SK-N-SH (cell line): ENCODE results near the gene KCTD15. TPM values are rescaled to one million over a fixed set of nuclear protein-coding genes. Genes with fewer than 3 reads are reported as not detected.

Source experiments
- CTCF ChIA-PET: fragments of 300-600, 350-600 bp; formaldehyde crosslinking; extraction: SDS; loops from one replicate; lab custom pipeline; 2021; lab: Yijun Ruan, JAX
- POLR2A ChIA-PET: fragments of 350-600 bp; sonication (Branson Sonifier 250); formaldehyde crosslinking; extraction: SDS; loops from one replicate; lab custom pipeline; 2020; ENCODE audit warnings: antibody characterized with exemption, inconsistent platforms; lab: Yijun Ruan, JAX
- DNase-seq: peaks from one replicate; pipeline ENCODE4 v3.0.0; 2012
- H2AFZ ChIP-seq: fragments of 200-600 bp; sonication (generic); 2 replicates; pipeline ENCODE4 v1.8.1; 2016; ENCODE audit warnings: antibody characterized with exemption, mild to moderate bottlenecking, low read depth
- H3F3A ChIP-seq: fragments of 200-600 bp; sonication (generic); replicated peaks from 2 replicates; pipeline ENCODE3; 2016; ENCODE audit warnings: antibody characterized with exemption, mild to moderate bottlenecking; ENCODE audit not compliant: insufficient read depth
- H3K27ac ChIP-seq, 2 experiments: fragments of 200-500 bp in 1 of 2; fragments of 200-600 bp in 1 of 2; sonication (Bioruptor generic) in 1 of 2; sonication (generic), shearing (Covaris generic) in 1 of 2; 2 replicates each; pipeline versions ENCODE4 v1.5.1 to v1.6.1; 2014 to 2016; ENCODE audit warnings: low read depth in 2 of 2, inconsistent platforms in 1 of 2, low read length in 1 of 2, mild to moderate bottlenecking in 1 of 2, mixed read lengths in 1 of 2
- H3K27me3 ChIP-seq: fragments of 200-600 bp; sonication (generic), shearing (Covaris generic); 2 replicates; pipeline ENCODE4 v1.6.1; 2016; ENCODE audit warnings: mixed run types; ENCODE audit not compliant: insufficient read depth
- H3K36me3 ChIP-seq, 2 experiments: fragments of 200-500 bp in 1 of 2; fragments of 200-600 bp in 1 of 2; sonication (Bioruptor generic) in 1 of 2; sonication (generic) in 1 of 2; replicated peaks in 1 of 2; 2 replicates each; pipeline versions ENCODE3 to v1.5.1; 2014 to 2016; ENCODE audit warnings: low read length in 1 of 2, mild to moderate bottlenecking in 1 of 2; ENCODE audit not compliant: insufficient read depth in 2 of 2, control insufficient read depth in 1 of 2
- H3K4me1 ChIP-seq, 2 experiments: fragments of 200-500 bp in 1 of 2; fragments of 200-600 bp in 1 of 2; sonication (Bioruptor generic) in 1 of 2; sonication (generic), shearing (Covaris generic) in 1 of 2; 2 replicates each; pipeline versions ENCODE4 v1.5.1 to v1.6.1; 2014 to 2016; ENCODE audit warnings: low read depth in 1 of 2, low read length in 1 of 2, mixed run types in 1 of 2; ENCODE audit not compliant: insufficient read depth in 2 of 2, control insufficient read depth in 1 of 2
- H3K4me2 ChIP-seq: fragments of 200-600 bp; sonication (generic), shearing (Covaris generic); 2 replicates; pipeline ENCODE4 v1.6.1; 2017; ENCODE audit warnings: mixed run types
- H3K4me3 ChIP-seq, 2 experiments: fragments of 200-500 bp in 1 of 2; fragments of 200-600 bp in 1 of 2; sonication (Bioruptor generic) in 1 of 2; sonication (generic), shearing (Covaris generic) in 1 of 2; 2 replicates each; pipeline versions ENCODE4 v1.5.1 to v1.8.1; 2014 to 2016; ENCODE audit warnings: low read depth in 2 of 2, inconsistent platforms in 1 of 2, low read length in 1 of 2, mild to moderate bottlenecking in 1 of 2, mixed read lengths in 1 of 2, moderate library complexity in 1 of 2
- H3K79me2 ChIP-seq: fragments of 200-600 bp; sonication (generic); 2 replicates; pipeline ENCODE4 v1.8.1; 2017; ENCODE audit warnings: mild to moderate bottlenecking; ENCODE audit not compliant: insufficient read depth
- H3K9ac ChIP-seq: fragments of 200-600 bp; sonication (generic); 2 replicates; pipeline ENCODE4 v1.6.1; 2017; ENCODE audit warnings: mixed run types
- H3K9me2 ChIP-seq: fragments of 200-600 bp; sonication (generic); 2 replicates; pipeline ENCODE4 v1.6.1; 2017; ENCODE audit warnings: mixed run types
- H3K9me3 ChIP-seq: fragments of 200-600 bp; sonication (generic); 2 replicates; pipeline ENCODE4 v1.6.1; 2017; ENCODE audit warnings: mixed run types, mild to moderate bottlenecking, moderate library complexity
- H4K20me1 ChIP-seq: fragments of 200-600 bp; sonication (generic); 2 replicates; pipeline ENCODE4 v1.6.1; 2017; ENCODE audit warnings: mild to moderate bottlenecking, mixed run types; ENCODE audit not compliant: insufficient read depth
- CHD2 ChIP-seq: fragments of 150-350 bp; IDR thresholded peaks from 2 replicates; pipeline ENCODE4 v1.6.1; 2018; ENCODE audit warnings: low read length; ENCODE audit not compliant: partially characterized antibody
- EP300 ChIP-seq, 2 experiments: IDR thresholded peaks; 2 replicates each; pipeline versions ENCODE4 v1.4.0 to v1.6.1; 2012; ENCODE audit warnings: borderline replicate concordance in 1 of 2, low read depth in 1 of 2, low read length in 1 of 2
- GABPA ChIP-seq: IDR thresholded peaks from 2 replicates; pipeline ENCODE4 v1.4.0; 2012; ENCODE audit warnings: low read depth, mild to moderate bottlenecking
- JUND ChIP-seq: IDR thresholded peaks from 2 replicates; pipeline ENCODE4 v1.4.0; 2012
- MEF2A ChIP-seq: IDR thresholded peaks from 2 replicates; pipeline ENCODE4 v1.4.0; 2012; ENCODE audit warnings: low read depth, borderline replicate concordance
- MXI1 ChIP-seq: IDR thresholded peaks from 2 replicates; pipeline ENCODE4 v1.6.1; 2012; ENCODE audit warnings: mild to moderate bottlenecking, low read depth, low read length, improper control_type of control experiment
- NRF1 ChIP-seq: IDR thresholded peaks from 2 replicates; pipeline ENCODE4 v1.6.1; 2012; ENCODE audit warnings: low read depth, mild to moderate bottlenecking, low read length
- RCOR1 ChIP-seq: fragments of 150-350 bp; IDR thresholded peaks from 2 replicates; pipeline ENCODE4 v1.6.1; 2017; ENCODE audit warnings: antibody characterized with exemption, low read length
- SMC3 ChIP-seq: IDR thresholded peaks from 2 replicates; pipeline ENCODE4 v1.6.1; 2012; ENCODE audit warnings: low read depth, low read length, improper control_type of control experiment
- USF2 ChIP-seq: fragments of 150-350 bp; IDR thresholded peaks from 2 replicates; pipeline ENCODE4 v1.6.1; 2017; ENCODE audit warnings: antibody characterized with exemption, low read length, low read depth, borderline replicate concordance
- YY1 ChIP-seq: IDR thresholded peaks from 2 replicates; pipeline ENCODE4 v1.4.0; 2012; ENCODE audit warnings: low read depth, mild to moderate bottlenecking
- WGBS: methylation state at CpG from one replicate; pipeline ENCODE4 v1.1.6; 2017; ENCODE audit warnings: low lambda C conversion rate; 5-methylcytosine and 5-hydroxymethylcytosine counted together
- polyA plus RNA-seq, 3 experiments: library from polyadenylated mRNA; depleted of rRNA; stranded (reverse); fragments of >200 nt; gene quantifications; 2 replicates each; pipeline ENCODE4 v1.2.3, GENCODE V29; 2012
- TF ChIP-seq, protein P1 (sequence below): IDR thresholded peaks from 2 replicates; pipeline ENCODE4 v1.4.0; 2012; ENCODE audit warnings: low read depth, borderline replicate concordance
- TF ChIP-seq, protein P2 (sequence below): IDR thresholded peaks from 2 replicates; pipeline ENCODE4 v1.4.0; 2012; ENCODE audit warnings: low read depth
- TF ChIP-seq, protein P3 (sequence below): IDR thresholded peaks from 2 replicates; pipeline ENCODE4 v1.6.1; 2012; ENCODE audit warnings: mild to moderate bottlenecking, low read depth, low read length, moderate library complexity

KCTD15 gene
- polyA plus RNA-seq, 1 of the 3 experiments (the other 2 are of a cell fraction): 15.5 TPM

- Histone ChIP-seq H3K4me3 (no peak overlapping the region), H3F3A (no peaks in the 10 kb centered on the region), H3K27ac (no peak overlapping the region), H4K20me1 (no peaks in the 10 kb centered on the region), H3K9me2 (no peaks in the 10 kb centered on the region), H3K9ac (no peak overlapping the region), H3K4me1 (peaks cover 0 to 4% of the 10 kb centered on the region in 2 experiments; a peak in 1 of 4 replicates), H2AFZ (no peak overlapping the region), H3K79me2 (no peaks in the 10 kb centered on the region), H3K9me3 (no peaks in the 10 kb centered on the region), H3K27me3 (no peaks in the 10 kb centered on the region), H3K4me2 (no peak overlapping the region), H3K36me3 (no peaks in the 10 kb centered on the region)
- TF ChIP-seq, protein P1, sequence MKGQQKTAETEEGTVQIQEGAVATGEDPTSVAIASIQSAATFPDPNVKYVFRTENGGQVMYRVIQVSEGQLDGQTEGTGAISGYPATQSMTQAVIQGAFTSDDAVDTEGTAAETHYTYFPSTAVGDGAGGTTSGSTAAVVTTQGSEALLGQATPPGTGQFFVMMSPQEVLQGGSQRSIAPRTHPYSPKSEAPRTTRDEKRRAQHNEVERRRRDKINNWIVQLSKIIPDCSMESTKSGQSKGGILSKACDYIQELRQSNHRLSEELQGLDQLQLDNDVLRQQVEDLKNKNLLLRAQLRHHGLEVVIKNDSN: no peak
- TF ChIP-seq, protein P2, sequence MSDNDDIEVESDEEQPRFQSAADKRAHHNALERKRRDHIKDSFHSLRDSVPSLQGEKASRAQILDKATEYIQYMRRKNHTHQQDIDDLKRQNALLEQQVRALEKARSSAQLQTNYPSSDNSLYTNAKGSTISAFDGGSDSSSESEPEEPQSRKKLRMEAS: no peak
- TF ChIP-seq MEF2A: no peak
- TF ChIP-seq GABPA: no peak
- no peak for TF ChIP-seq EP300 (IDR thresholded peaks at IDR 0.05; ENCODE audit: borderline replicate concordance in 1 of 2, low read depth in 1 of 2, low read length in 1 of 2)
- no peak for TF ChIP-seq YY1
- TF ChIP-seq RCOR1: no peak
- TF ChIP-seq CHD2: no peak
- TF ChIP-seq USF2: no peak
- no peak for TF ChIP-seq NRF1
- TF ChIP-seq, protein P3, sequence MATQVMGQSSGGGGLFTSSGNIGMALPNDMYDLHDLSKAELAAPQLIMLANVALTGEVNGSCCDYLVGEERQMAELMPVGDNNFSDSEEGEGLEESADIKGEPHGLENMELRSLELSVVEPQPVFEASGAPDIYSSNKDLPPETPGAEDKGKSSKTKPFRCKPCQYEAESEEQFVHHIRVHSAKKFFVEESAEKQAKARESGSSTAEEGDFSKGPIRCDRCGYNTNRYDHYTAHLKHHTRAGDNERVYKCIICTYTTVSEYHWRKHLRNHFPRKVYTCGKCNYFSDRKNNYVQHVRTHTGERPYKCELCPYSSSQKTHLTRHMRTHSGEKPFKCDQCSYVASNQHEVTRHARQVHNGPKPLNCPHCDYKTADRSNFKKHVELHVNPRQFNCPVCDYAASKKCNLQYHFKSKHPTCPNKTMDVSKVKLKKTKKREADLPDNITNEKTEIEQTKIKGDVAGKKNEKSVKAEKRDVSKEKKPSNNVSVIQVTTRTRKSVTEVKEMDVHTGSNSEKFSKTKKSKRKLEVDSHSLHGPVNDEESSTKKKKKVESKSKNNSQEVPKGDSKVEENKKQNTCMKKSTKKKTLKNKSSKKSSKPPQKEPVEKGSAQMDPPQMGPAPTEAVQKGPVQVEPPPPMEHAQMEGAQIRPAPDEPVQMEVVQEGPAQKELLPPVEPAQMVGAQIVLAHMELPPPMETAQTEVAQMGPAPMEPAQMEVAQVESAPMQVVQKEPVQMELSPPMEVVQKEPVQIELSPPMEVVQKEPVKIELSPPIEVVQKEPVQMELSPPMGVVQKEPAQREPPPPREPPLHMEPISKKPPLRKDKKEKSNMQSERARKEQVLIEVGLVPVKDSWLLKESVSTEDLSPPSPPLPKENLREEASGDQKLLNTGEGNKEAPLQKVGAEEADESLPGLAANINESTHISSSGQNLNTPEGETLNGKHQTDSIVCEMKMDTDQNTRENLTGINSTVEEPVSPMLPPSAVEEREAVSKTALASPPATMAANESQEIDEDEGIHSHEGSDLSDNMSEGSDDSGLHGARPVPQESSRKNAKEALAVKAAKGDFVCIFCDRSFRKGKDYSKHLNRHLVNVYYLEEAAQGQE: no peak
- TF ChIP-seq JUND: no peak
- TF ChIP-seq SMC3: no peak
- TF ChIP-seq MXI1: no peak
- DNase-seq: no peak
- 70% methylated on average over 11 of the region's 13 CpGs for WGBS
- CTCF ChIA-PET: no interaction called here
- POLR2A ChIA-PET: interaction anchor here (0.6 kb wide), 1 partner anchor 9 kb away, joined by 4 read pairs; no protein-coding TSS in a partner anchor
Measured at GRCh38 chr19:33828266-33829075, 31.8 kb downstream of the KCTD15 start.
